ENCODE results near the gene PDE8A. TPM values are rescaled to one million over a fixed set of nuclear protein-coding genes. Genes with fewer than 3 reads are reported as not detected.

PDE8A gene
- total and polyA plus RNA-seq, 10 of the 15 experiments (the other 5 are each of a cell fraction or from before 2014, with no cell fraction given), result 6.7 to 69.2 (median 27.2) TPM

- POLR2A ChIA-PET, result interaction anchor here (0.6 to 1.8 kb wide), 5 partner anchors 29 to 56 kb away, joined by 3 to 5 read pairs (median 4); no protein-coding TSS in a partner anchor
- no peaks in the 10 kb centered on the region for H3K27me3 ChIP-seq (replicated peaks in 1 of 2; ENCODE audit: control insufficient read depth in 2 of 2, insufficient read depth in 2 of 2, low read length in 1 of 2)
- FAIRE-seq, result no peak
- BruUV-seq (replicated peaks), result no TSS peak
- intact Hi-C loops (cut with micrococcal nuclease; ENCODE audit: unreplicated experiment), result no loop called here
- no peak overlapping the region for H3K4me2 ChIP-seq (ENCODE audit: control insufficient read depth, insufficient read depth)
- in situ Hi-C loops (cut with MboI), result no loop called here
- H3K4me1 ChIP-seq (ENCODE audit: control insufficient read depth, insufficient read depth, low read length), result peaks cover 10% of the 10 kb centered on the region
- H3K4me3 ChIP-seq, result no peak overlapping the region
- H2AFZ ChIP-seq (ENCODE audit: control insufficient read depth, low read depth, low read length), result no peak overlapping the region
- no peaks in the 10 kb centered on the region for H3K36me3 ChIP-seq (ENCODE audit: control insufficient read depth in 2 of 2, insufficient read depth in 2 of 2, low read length in 1 of 2)
- RAD21 ChIA-PET (ENCODE audit: unreplicated experiment), result interaction anchor here (0.6 to 1.9 kb wide), 11 partner anchors 11 to 111 kb away, joined by 3 to 10 read pairs (median 3); partner anchors contain the start of gene PDE8A
- no peaks in the 10 kb centered on the region for H4K20me1 ChIP-seq (ENCODE audit: control insufficient read depth, insufficient read depth)
- peaks cover 15% of the 10 kb centered on the region for H3K79me2 ChIP-seq (ENCODE audit: control insufficient read depth, insufficient read depth, low read length)
- no peaks in the 10 kb centered on the region for H3K9me3 ChIP-seq (replicated peaks; ENCODE audit: control insufficient read depth, insufficient read depth, low read length)
- DNase-seq (ENCODE audit: low read depth, low spot score), result no peak
- SMC1A ChIA-PET (ENCODE audit: uncharacterized antibody, unreplicated experiment), result interaction anchor here (0.6 to 2.8 kb wide), 12 partner anchors 9 to 401 kb away, joined by 3 to 21 read pairs (median 6); no protein-coding TSS in a partner anchor
- H3K27ac ChIP-seq (ENCODE audit: control insufficient read depth, insufficient read depth), result no peak overlapping the region
- WGBS (ENCODE audit: insufficient coverage, insufficient replicate concordance, low lambda C conversion rate, missing lambda C conversion rate), result 78% methylated on average over 3 of the region's 3 CpGs
- peak; percentile 76 for ATAC-seq
- CTCF ChIA-PET, result interaction anchor here (0.7 to 4.0 kb wide), 5 partner anchors 10 to 108 kb away, joined by 3 to 20 read pairs (median 4); no protein-coding TSS in a partner anchor
- TF ChIP-seq BHLHE40 (IDR thresholded peaks at IDR 0.05; ENCODE audit: borderline replicate concordance in 1 of 2, low read depth in 2 of 2, low read length in 1 of 2), result no peak
- no peak for TF ChIP-seq STAT3 (IDR thresholded peaks at IDR 0.05; ENCODE audit: low read depth, low read length)
- TF ChIP-seq ESRRA (IDR thresholded peaks at IDR 0.05; ENCODE audit: low read length), result no peak
- TF ChIP-seq BRCA1 (IDR thresholded peaks at IDR 0.05; ENCODE audit: low read depth, low read length), result no peak
- no peak for TF ChIP-seq KLF5 (IDR thresholded peaks at IDR 0.05; ENCODE audit: partially characterized antibody)
- peak; percentile 55 for TF ChIP-seq SPI1 (IDR thresholded peaks at IDR 0.05; ENCODE audit: borderline replicate concordance, insufficient read depth, low read depth, low read length)
- H3K9ac ChIP-seq (ENCODE audit: control insufficient read depth, insufficient read depth, low read length), result no peak overlapping the region
These were observed 55.1 kb downstream of the PDE8A start for GRCh38 chr15:85036716-85037115.

GRCh38 chr15:85037641-85038040 lies 56.0 kb downstream of the PDE8A start:
- Histone ChIP-seq H3K4me2 (ENCODE audit: control insufficient read depth, insufficient read depth) (no peak overlapping the region), H3K9me3 (replicated peaks; ENCODE audit: control insufficient read depth, insufficient read depth, low read length) (no peaks in the 10 kb centered on the region), H3K27ac (ENCODE audit: control insufficient read depth, insufficient read depth) (no peak overlapping the region), H3K9ac (ENCODE audit: control insufficient read depth, insufficient read depth, low read length) (no peak overlapping the region), H3K4me1 (ENCODE audit: control insufficient read depth, insufficient read depth, low read length) (peaks cover 10% of the 10 kb centered on the region), H3K27me3 (replicated peaks in 1 of 2; ENCODE audit: control insufficient read depth in 2 of 2, insufficient read depth in 2 of 2, low read length in 1 of 2) (no peaks in the 10 kb centered on the region), H3K79me2 (ENCODE audit: control insufficient read depth, insufficient read depth, low read length) (peaks cover 16% of the 10 kb centered on the region), H3K4me3 (no peak overlapping the region), H3K36me3 (ENCODE audit: control insufficient read depth in 2 of 2, insufficient read depth in 2 of 2, low read length in 1 of 2) (no peaks in the 10 kb centered on the region), H4K20me1 (ENCODE audit: control insufficient read depth, insufficient read depth) (no peaks in the 10 kb centered on the region), H2AFZ (ENCODE audit: control insufficient read depth, low read depth, low read length) (no peak overlapping the region)
- no peak for DNase-seq (ENCODE audit: low read depth, low spot score)
- ChIA-PET CTCF (interaction anchor here (0.9 to 4.0 kb wide), 5 partner anchors 9 to 80 kb away, joined by 3 to 20 read pairs (median 4); no protein-coding TSS in a partner anchor), SMC1A (ENCODE audit: uncharacterized antibody, unreplicated experiment) (interaction anchor here (1.1 to 2.8 kb wide), 8 partner anchors 8 to 124 kb away, joined by 3 to 21 read pairs (median 9); no protein-coding TSS in a partner anchor), RAD21 (ENCODE audit: unreplicated experiment) (interaction anchor here (0.5 to 1.7 kb wide), 6 partner anchors 27 to 378 kb away, joined by 3 to 10 read pairs (median 4); partner anchors contain the start of gene PDE8A), POLR2A (interaction anchor here (0.6 to 1.8 kb wide), 6 partner anchors 13 to 301 kb away, joined by 3 to 7 read pairs (median 4); no protein-coding TSS in a partner anchor)
- 70% methylated on average over 2 of the region's 2 CpGs for WGBS (ENCODE audit: insufficient coverage, insufficient replicate concordance, low lambda C conversion rate, missing lambda C conversion rate)
- FAIRE-seq, result no peak
- no peak for ATAC-seq
- in situ Hi-C loops (cut with MboI), result no loop called here
- intact Hi-C loops (cut with micrococcal nuclease; ENCODE audit: unreplicated experiment), result no loop called here
- no TSS peak for BruUV-seq (replicated peaks)
- no peak for TF ChIP-seq IRF4 (IDR thresholded peaks at IDR 0.05; ENCODE audit: low read depth, low read length)
- TF ChIP-seq E2F4 (IDR thresholded peaks at IDR 0.05; ENCODE audit: low read depth, low read length), result no peak
- TF ChIP-seq NBN (IDR thresholded peaks at IDR 0.05), result no peak
- TF ChIP-seq SP1 (IDR thresholded peaks at IDR 0.05; ENCODE audit: low read depth, low read length), result no peak
- no peak for TF ChIP-seq SUPT20H (IDR thresholded peaks at IDR 0.05; ENCODE audit: borderline replicate concordance, control insufficient read depth, low read depth, low read length)
- TF ChIP-seq RELA (IDR thresholded peaks at IDR 0.05; ENCODE audit: borderline replicate concordance, partially characterized antibody), result no peak
- no peak for TF ChIP-seq FOXM1 (IDR thresholded peaks at IDR 0.05; ENCODE audit: low read depth, low read length)
- TF ChIP-seq MTA2 (IDR thresholded peaks at IDR 0.05; ENCODE audit: low read depth), result no peak
